DLD1 (cell line): ENCODE results near the gene JCHAIN.
"Not testable (repeated sequence)": the region's sequence is repeated elsewhere in the genome, so short reads cannot be mapped to it uniquely, and the experiment has no call there.

Experiments used
- in situ Hi-C: cut with HindIII; loops from 2 replicates; pipeline ENCODE4 v1.10.0; 2017; ENCODE audit warnings: low sequenced_read_pairs

The JCHAIN gene

GRCh38 chr4:70688795-70689231, 22.5 kb upstream of the JCHAIN start:
- in situ Hi-C loops = no loop called here

DNA sequence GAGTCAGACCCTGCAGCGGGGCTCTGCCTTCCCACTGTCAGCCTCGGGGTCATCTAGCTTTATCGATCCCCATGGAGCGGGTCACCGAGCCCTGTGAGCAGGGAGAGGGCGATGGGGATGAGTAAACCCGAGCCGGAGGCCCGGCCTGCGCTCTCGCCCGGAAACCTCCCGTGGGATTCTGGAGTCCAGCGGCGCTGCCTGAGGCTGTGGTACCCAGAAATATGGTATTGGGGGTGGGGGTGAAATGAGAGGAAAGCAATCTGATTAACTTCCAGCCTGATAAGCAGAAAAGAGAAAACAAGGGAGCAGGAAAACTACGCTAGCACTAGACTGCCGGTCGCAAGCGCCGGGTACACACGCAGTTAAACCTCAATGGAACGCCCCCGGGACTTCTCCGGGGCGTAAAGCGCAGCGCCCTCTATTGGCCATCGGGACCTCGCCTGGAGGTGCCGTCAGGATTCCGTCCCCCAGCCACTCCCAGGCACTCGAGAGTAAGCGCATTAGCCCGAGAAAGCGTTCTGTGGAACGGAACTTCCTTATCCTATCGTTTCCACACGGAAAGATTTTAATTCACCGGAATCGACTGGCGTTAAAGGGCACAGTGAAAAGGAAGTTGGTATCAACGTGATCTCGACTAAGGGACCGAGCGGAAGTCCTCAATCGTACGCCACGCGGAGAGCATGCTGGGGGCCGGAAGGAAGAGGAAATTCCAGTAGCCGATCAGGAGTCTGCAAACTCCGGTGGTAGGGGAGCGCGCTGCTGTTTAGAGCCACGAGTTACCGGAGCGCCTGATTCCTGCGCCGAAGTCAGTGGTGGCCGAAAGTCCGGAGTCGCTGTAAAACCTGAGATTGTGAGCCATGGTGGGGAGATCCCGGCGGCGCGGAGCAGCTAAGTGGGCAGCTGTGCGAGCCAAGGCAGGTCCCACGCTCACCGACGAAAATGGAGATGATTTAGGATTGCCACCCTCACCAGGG, 21.8 kb upstream of the JCHAIN start, which contains the start of gene UTP3:
TSS of gene UTP3 (plus strand) at position 712 of the 974 bp plus-strand sequence. CDS start at position 858, 146 bp downstream.
- in situ Hi-C loops = no loop called here

DNA sequence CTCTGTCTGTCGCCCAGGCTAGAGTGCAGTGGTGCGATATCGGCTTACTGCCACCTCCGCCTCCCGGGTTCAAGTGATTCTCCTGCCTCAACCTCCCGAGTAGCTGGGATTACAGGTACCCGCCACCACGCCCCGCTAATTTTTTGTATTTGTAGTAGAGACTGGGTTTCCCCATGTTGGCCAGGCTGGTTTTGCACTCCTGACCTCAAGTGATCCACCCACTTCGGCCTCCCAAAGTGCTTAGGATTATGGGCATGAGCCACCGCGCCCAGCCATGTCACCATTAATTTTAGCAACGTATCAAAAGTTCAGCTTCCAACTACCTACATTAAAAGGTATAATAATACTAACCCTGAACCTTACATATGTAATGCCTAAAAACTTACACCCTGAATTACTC, 21.1 kb upstream of the JCHAIN start:
- in situ Hi-C loops = no loop called here

- in situ Hi-C loops = not testable (repeated sequence)
These were observed 15.8 kb upstream of the JCHAIN start for GRCh38 chr4:70682142-70682541.

DNA sequence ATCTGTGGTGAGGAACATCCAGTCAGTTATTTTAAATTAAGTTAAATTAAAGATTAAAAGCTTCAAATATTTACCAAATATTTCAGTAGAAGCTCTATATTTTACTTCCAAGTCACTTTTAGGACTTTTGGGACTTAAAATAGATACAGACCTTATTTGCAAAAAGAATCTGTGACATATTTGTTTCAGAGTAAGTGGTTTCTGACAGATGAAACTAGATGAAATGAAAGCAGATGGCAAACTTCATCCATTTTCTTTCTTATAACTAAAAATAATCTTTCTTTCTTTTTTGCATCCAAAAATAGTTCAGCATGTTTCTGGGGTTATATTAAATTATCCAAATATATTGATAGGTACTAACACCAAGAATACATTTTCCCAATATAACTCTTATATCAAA, 15.4 kb upstream of the JCHAIN start:
- in situ Hi-C loops = no loop called here

- in situ Hi-C loops = no loop called here
These were observed 14.6 kb upstream of the JCHAIN start for GRCh38 chr4:70680934-70681333.

DNA sequence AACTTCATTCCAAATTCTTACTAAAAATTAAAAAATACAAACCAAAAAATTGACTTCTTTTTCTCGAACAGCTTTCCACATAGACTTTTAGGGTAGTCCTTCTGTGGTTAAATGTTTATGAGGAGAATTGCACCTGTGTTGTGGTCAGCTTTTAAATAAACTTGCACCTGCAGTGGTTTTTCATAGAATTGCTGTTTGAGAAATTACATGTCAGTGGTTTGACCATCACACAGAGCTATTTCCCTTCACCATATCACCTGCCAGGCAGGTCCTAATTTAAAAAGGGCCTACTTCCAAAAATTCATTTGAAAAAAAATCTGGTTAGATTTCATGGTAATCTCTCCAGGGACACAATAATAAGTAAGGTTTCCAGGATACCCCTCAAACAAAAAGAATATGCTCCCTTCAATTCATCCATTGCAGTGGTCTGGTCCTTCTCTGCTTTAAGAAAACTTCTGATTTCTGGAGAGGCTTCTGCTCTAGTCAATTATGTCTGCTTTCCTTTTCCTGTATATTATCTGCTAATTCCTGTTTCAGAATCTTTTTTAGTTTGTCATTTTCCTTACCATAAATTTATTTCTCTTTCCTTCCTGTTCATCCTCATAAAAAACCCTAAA, 12.2 kb upstream of the JCHAIN start:
- in situ Hi-C loops = no loop called here

- in situ Hi-C loops = no loop called here
These were observed 10.3 kb upstream of the JCHAIN start for GRCh38 chr4:70676554-70677090.

DNA sequence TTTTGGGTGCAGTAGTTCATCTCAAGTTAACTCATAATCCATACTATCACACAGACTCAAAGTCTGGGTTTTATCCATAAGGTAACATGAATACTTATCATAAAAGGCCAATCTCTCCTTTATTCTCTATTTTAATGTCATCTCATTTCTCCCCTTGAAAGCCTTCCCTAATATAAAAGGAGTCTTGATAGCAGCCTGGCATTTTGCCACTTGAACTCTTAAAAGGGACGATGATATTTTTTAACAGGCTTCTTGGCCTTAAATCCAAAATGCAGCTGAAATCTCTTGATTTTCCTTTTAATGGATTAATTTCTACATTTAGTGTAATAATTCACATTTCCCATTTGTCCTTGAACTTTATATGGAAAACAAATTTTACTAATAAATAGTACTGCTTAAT, 8.4 kb upstream of the JCHAIN start:
- in situ Hi-C loops = no loop called here

DNA sequence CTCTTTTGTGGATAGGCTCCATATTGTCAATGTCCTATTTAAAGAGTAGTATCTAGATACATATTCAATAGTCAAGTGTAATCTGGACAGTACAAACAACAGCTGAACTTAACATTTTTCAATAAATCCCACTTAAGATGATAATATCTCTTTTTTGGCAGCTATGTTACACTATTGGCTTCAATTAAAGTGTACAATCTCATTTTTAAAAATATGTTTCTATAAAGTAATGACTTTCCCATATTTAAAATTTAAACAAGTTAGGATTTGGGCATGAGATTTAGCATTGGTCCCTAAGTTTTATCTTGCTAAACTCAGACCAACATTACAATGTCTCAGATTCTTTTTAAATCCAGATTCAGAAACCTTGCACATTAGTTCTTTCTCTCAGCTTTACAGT, 7.9 kb upstream of the JCHAIN start:
- in situ Hi-C loops = no loop called here

- in situ Hi-C loops = no loop called here
These were observed 4.8 kb upstream of the JCHAIN start for GRCh38 chr4:70671091-70671490.

GRCh38 chr4:70670332-70671014, 4.2 kb upstream of the JCHAIN start:
- in situ Hi-C loops = no loop called here

DNA sequence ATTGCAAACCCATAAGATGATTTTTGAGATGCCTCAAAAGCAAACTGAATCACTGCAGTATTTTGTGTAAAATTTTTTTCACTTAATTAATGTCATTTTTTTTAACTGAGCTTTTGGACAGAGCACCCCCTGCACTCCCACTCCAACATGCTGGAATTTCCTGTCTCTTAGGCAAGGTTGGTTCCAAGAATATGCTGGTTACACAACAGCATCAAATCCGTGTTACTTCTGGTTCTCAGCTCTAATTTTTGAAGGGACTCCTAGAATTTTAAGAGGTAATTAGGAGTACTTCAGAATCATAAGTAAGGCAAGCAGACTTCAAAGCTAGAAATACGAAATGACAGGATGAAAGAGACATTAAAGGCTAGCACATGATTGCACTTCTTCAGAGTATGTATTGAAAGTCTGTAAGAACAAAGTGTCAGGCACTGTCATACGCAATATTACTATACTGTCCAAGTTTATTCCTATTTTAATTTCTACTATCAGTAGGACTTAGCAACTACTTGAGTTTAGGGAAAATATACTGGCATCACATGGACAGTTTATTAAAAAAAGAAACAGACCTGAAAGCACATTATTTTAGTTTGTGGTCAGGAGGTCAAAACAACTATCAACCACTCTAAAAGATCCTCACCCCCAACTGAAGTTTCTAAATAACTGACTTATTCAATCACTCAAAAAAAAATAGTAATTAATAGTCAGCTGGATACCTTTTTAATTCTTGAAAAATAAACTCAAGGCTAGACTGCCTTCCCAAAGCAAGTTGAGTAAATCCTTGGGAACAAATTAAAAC, 1.6 kb upstream of the JCHAIN start:
- in situ Hi-C loops = no loop called here

- in situ Hi-C loops = not testable (repeated sequence)
These were observed 4.9 kb downstream of the JCHAIN start for GRCh38 chr4:70661309-70661922.

DNA sequence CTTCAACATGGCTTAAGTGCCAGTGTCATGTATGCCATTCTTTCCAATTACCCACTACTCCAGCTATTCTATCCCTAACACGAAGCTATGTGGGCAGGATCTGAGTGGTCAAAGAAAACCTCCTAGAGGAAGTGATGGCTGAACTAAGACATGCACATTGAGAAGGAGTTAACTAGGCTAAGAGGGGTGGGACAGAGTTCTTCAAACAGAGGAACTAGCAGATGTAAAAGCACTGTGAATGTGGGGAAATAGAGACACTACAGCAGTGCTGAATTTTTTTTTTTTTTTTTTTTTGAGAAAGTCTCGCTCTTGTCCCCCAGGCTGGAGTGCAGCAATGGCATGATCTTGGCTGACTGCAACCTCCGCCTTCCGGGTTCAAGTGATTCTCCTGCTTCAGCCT, 6.2 kb downstream of the JCHAIN start:
- in situ Hi-C loops = no loop called here

- in situ Hi-C loops = no loop called here
These were observed 7.9 kb downstream of the JCHAIN start for GRCh38 chr4:70658418-70658817.

DNA sequence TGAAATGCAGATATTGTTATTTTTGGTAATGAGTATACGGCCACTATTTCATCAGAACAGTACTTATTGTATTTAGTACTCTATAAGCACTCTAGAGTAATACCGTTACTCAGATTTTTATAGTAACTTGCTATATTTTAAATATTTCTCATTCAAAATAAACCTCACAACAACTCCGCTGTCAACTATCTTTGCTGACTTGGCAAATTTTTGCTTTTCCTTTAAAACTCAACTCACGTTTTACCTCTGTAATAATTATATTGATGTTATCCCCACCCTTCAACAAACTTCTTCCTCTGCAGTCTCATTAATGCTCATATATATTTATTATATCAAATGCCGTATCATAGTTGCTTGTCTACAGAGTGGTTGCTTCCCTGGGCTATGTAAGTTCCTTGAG, 9.0 kb downstream of the JCHAIN start:
- in situ Hi-C loops = no loop called here

DNA sequence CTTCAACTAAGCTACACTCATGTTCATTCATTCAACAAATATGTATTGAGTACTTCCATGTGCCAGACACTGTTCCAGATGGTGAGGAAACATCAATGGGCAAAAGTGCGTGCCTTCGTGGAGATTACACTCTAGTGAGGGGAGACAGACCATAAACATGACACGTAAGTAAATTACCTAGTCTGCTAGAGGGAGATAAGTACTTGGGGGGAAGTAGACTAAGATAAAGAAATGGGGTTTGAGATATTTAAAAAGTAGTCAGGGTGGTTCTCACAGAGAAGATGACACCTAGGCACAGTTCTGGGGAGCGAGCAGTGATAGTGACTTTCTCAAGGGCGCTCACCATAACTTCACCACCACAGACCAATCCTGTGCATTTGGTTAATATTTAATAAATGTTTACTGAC, 11.7 kb downstream of the JCHAIN start:
- in situ Hi-C loops = no loop called here

DNA sequence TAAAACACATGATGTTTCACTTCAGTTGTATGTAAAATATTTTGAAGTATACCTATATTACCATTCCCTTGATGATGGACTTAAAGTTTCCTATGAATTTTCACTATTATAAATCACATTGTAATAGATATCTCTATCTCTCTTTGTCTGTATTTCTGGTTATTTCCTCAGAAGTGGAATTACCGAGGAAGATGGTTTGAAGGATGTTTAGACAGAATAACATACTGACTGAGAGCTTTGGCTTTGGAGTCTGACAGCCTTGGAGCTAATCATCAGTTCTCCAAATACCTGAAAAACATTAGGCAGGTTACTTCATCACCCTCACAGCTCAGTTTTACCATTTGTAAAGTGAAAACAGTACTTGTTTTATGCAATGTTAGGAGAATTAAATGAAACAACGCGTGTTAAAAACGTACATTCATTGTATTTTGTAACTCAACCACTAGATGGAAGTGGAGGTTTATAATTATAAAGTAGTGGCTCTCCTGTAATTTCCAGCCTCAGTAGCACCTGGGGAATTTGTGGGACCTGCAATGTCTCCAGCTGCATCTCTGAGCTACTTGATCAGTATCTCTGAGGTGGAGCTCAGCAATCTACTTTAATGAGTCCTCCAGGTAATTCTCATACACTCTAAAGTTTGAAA, 14.3 kb downstream of the JCHAIN start:
- in situ Hi-C loops = no loop called here
